HL-60 (cell line): ENCODE measurements around the gene TSPAN13.

Experiments used
- CTCF ChIP-seq: IDR thresholded peaks from one replicate; pipeline ENCODE4 v1.5.1; 2011; ENCODE audit warnings: low read length, control low read depth, inconsistent platforms; ENCODE audit not compliant: insufficient read depth
- GABPA ChIP-seq: IDR thresholded peaks from 2 replicates; pipeline ENCODE4 v1.6.1; 2012; ENCODE audit warnings: low read depth
- SPI1 ChIP-seq: IDR thresholded peaks from 2 replicates; pipeline ENCODE4 v1.6.1; 2012; ENCODE audit warnings: low read depth, mild to moderate bottlenecking, borderline replicate concordance

- TF ChIP-seq CTCF = no peak
- TF ChIP-seq SPI1 = no peak
- no peak for TF ChIP-seq GABPA
Observed at GRCh38 chr7:16778476-16778875, 24.9 kb downstream of the TSPAN13 start.
